ENCODE data around the gene ERF. TPM values are rescaled to one million over a fixed set of nuclear protein-coding genes. Genes with fewer than 3 reads are reported as not detected.

ERF gene
- total and polyA plus RNA-seq, 4 donors, result 8.7 to 21.0 (median 13.8) TPM

DNA sequence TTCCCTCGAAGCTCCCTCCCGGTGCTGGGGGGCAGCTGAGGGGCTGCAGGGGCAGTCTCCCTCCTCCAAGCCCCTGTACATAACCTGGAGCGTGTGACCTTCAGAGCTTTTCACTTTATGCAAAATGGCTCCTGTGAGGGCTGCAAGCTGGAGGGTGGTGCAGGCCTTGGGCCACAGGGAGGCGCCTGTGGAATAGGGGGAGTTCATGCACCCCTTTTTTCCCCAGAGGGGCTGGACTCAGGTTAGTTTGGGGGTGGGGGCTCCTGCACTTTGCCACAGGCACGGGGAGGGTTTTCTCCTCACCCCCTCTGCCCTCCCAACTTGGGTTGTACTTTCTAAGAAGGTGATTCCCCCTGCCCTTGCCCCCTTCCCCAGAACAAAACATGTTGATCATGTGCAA is 40.4 kb upstream of the ERF start:
- no peak overlapping the region for H3K9ac ChIP-seq (ENCODE audit: low read depth in 1 of 2, low read length in 2 of 2)

DNA sequence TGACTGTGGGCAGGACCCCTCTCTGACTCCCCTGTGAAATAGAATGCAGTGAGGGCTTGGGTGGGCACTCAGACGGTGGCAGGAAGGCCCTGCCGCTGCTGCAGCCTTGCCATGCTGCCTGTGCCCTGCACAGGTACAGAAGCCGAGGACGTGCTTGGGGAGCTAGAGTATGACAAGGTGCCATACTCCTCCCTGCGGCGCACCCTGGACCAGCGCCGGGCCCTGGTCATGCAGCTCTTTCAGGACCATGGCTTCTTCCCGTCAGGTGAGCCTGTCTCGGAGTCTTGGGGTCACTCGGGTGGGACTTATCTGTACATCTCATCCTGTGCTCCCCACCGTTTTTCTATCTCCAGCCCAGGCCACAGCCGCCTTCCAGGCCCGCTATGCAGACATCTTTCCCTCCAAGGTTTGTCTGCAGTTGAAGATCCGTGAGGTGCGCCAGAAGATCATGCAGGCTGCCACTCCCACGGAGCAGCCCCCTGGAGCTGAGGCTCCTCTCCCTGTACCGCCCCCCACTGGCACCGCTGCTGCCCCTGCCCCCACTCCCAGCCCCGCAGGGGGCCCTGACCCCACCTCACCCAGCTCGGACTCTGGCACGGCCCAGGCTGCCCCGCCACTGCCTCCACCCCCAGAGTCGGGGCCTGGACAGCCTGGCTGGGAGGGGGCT is 39.7 kb upstream of the ERF start:
- H3K4me3 ChIP-seq (ENCODE audit: low read depth in 1 of 3, low read length in 3 of 3), result no peak overlapping the region
- TF ChIP-seq RAD21 (IDR thresholded peaks at IDR 0.05) (no peak), FOXA2 (IDR thresholded peaks at IDR 0.05) (no peak), HNF4G (IDR thresholded peaks at IDR 0.05) (no peak), TAF1 (conservative IDR thresholded peaks at IDR 0.05) (no peak), SP1 (IDR thresholded peaks at IDR 0.05) (no peak), GABPA (IDR thresholded peaks at IDR 0.05 in 1 of 2, conservative IDR thresholded peaks at IDR 0.05 in 1 of 2) (no peak), NR2F2 (IDR thresholded peaks at IDR 0.05) (no peak), FOXA1 (IDR thresholded peaks at IDR 0.05) (no peak), RXRA (IDR thresholded peaks at IDR 0.05) (no peak), EGR1 (IDR thresholded peaks at IDR 0.05; ENCODE audit: low read depth in 2 of 2) (no peak), YY1 (IDR thresholded peaks at IDR 0.05) (no peak)
- TF ChIP-seq, protein P1, sequence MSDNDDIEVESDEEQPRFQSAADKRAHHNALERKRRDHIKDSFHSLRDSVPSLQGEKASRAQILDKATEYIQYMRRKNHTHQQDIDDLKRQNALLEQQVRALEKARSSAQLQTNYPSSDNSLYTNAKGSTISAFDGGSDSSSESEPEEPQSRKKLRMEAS (IDR thresholded peaks at IDR 0.05), result no peak
- TF ChIP-seq, protein P2, sequence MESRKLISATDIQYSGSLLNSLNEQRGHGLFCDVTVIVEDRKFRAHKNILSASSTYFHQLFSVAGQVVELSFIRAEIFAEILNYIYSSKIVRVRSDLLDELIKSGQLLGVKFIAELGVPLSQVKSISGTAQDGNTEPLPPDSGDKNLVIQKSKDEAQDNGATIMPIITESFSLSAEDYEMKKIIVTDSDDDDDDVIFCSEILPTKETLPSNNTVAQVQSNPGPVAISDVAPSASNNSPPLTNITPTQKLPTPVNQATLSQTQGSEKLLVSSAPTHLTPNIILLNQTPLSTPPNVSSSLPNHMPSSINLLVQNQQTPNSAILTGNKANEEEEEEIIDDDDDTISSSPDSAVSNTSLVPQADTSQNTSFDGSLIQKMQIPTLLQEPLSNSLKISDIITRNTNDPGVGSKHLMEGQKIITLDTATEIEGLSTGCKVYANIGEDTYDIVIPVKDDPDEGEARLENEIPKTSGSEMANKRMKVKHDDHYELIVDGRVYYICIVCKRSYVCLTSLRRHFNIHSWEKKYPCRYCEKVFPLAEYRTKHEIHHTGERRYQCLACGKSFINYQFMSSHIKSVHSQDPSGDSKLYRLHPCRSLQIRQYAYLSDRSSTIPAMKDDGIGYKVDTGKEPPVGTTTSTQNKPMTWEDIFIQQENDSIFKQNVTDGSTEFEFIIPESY (IDR thresholded peaks at IDR 0.05), result no peak
- TF ChIP-seq, protein P3, sequence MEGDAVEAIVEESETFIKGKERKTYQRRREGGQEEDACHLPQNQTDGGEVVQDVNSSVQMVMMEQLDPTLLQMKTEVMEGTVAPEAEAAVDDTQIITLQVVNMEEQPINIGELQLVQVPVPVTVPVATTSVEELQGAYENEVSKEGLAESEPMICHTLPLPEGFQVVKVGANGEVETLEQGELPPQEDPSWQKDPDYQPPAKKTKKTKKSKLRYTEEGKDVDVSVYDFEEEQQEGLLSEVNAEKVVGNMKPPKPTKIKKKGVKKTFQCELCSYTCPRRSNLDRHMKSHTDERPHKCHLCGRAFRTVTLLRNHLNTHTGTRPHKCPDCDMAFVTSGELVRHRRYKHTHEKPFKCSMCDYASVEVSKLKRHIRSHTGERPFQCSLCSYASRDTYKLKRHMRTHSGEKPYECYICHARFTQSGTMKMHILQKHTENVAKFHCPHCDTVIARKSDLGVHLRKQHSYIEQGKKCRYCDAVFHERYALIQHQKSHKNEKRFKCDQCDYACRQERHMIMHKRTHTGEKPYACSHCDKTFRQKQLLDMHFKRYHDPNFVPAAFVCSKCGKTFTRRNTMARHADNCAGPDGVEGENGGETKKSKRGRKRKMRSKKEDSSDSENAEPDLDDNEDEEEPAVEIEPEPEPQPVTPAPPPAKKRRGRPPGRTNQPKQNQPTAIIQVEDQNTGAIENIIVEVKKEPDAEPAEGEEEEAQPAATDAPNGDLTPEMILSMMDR (IDR thresholded peaks at IDR 0.05; ENCODE audit: low read depth, low read length, missing input control), result no peak
- H3K27ac ChIP-seq (ENCODE audit: low read depth in 1 of 2, low read length in 2 of 2), result no peak overlapping the region
- H3K9me3 ChIP-seq (ENCODE audit: control insufficient read depth in 4 of 4, low read length in 3 of 4), result no peaks in the 10 kb centered on the region
- no peak overlapping the region for H3K9ac ChIP-seq (ENCODE audit: low read depth in 1 of 2, low read length in 2 of 2)
- H3K27me3 ChIP-seq (ENCODE audit: control insufficient read depth in 4 of 4, insufficient read depth in 4 of 4, low read length in 3 of 4), result no peaks in the 10 kb centered on the region
- H3K36me3 ChIP-seq (ENCODE audit: control insufficient read depth in 4 of 4, insufficient read depth in 3 of 4, low read depth in 1 of 4, low read length in 3 of 4), result peaks cover 13 to 53% (median 28%) of the 10 kb centered on the region in 4 donors
- no peak for DNase-seq (ENCODE audit: low spot score)
- WGBS, result 85% methylated on average over 24 of the region's 24 CpGs
- peaks cover 0 to 8% (median 2%) of the 10 kb centered on the region in 4 donors for H3K4me1 ChIP-seq (ENCODE audit: control insufficient read depth in 4 of 4, insufficient read depth in 4 of 4, low read length in 3 of 4)

More for the DNA sequence above, 40.4 kb upstream of the ERF start:
- Histone ChIP-seq H3K4me1 (ENCODE audit: control insufficient read depth in 4 of 4, insufficient read depth in 4 of 4, low read length in 3 of 4) (peaks cover 0 to 8% (median 2%) of the 10 kb centered on the region in 4 donors), H3K27me3 (ENCODE audit: control insufficient read depth in 4 of 4, insufficient read depth in 4 of 4, low read length in 3 of 4) (no peaks in the 10 kb centered on the region), H3K9me3 (ENCODE audit: control insufficient read depth in 4 of 4, low read length in 3 of 4) (no peaks in the 10 kb centered on the region), H3K4me3 (ENCODE audit: low read depth in 1 of 3, low read length in 3 of 3) (no peak overlapping the region), H3K36me3 (ENCODE audit: control insufficient read depth in 4 of 4, insufficient read depth in 3 of 4, low read depth in 1 of 4, low read length in 3 of 4) (peaks cover 13 to 46% (median 24%) of the 10 kb centered on the region in 4 donors), H3K27ac (ENCODE audit: low read depth in 1 of 2, low read length in 2 of 2) (no peak overlapping the region)
- TF ChIP-seq RXRA (IDR thresholded peaks at IDR 0.05), result no peak
- no peak for TF ChIP-seq TAF1 (conservative IDR thresholded peaks at IDR 0.05)
- TF ChIP-seq FOXA1 (IDR thresholded peaks at IDR 0.05), result no peak
- no peak for TF ChIP-seq EGR1 (IDR thresholded peaks at IDR 0.05; ENCODE audit: low read depth in 2 of 2)
- TF ChIP-seq, protein P2 (IDR thresholded peaks at IDR 0.05), result no peak
- TF ChIP-seq, protein P1 (IDR thresholded peaks at IDR 0.05), result no peak
- no peak for TF ChIP-seq FOXA2 (IDR thresholded peaks at IDR 0.05)
- TF ChIP-seq GABPA (IDR thresholded peaks at IDR 0.05 in 1 of 2, conservative IDR thresholded peaks at IDR 0.05 in 1 of 2), result no peak
- TF ChIP-seq HNF4G (IDR thresholded peaks at IDR 0.05), result no peak
- TF ChIP-seq, protein P4, sequence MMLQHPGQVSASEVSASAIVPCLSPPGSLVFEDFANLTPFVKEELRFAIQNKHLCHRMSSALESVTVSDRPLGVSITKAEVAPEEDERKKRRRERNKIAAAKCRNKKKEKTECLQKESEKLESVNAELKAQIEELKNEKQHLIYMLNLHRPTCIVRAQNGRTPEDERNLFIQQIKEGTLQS (IDR thresholded peaks at IDR 0.05), result no peak
- DNase-seq (ENCODE audit: low spot score), result no peak
- WGBS, result 80% methylated on average over 5 of the region's 5 CpGs

All from liver (tissue), 9 donors.